Measurements from ENCODE around the gene ELL. TPM values are rescaled to one million over a fixed set of nuclear protein-coding genes. Genes with fewer than 3 reads are reported as not detected.

The ELL gene
- total RNA-seq, 6 experiments from 2014 or later = 15.7 to 17.8 (median 16.4) TPM

- peaks cover 10% of the 10 kb centered on the region for H3K36me3 Mint-ChIP-seq (ENCODE audit: low read depth)
- H3K4me1 Mint-ChIP-seq (ENCODE audit: low read depth) = peaks cover 14% of the 10 kb centered on the region
- DNase-seq = no peak
- H3K4me3 Mint-ChIP-seq = peak overlapping the region; percentile 91
- no peaks in the 10 kb centered on the region for H3K9me3 Mint-ChIP-seq
- TF ChIP-seq, protein P1, sequence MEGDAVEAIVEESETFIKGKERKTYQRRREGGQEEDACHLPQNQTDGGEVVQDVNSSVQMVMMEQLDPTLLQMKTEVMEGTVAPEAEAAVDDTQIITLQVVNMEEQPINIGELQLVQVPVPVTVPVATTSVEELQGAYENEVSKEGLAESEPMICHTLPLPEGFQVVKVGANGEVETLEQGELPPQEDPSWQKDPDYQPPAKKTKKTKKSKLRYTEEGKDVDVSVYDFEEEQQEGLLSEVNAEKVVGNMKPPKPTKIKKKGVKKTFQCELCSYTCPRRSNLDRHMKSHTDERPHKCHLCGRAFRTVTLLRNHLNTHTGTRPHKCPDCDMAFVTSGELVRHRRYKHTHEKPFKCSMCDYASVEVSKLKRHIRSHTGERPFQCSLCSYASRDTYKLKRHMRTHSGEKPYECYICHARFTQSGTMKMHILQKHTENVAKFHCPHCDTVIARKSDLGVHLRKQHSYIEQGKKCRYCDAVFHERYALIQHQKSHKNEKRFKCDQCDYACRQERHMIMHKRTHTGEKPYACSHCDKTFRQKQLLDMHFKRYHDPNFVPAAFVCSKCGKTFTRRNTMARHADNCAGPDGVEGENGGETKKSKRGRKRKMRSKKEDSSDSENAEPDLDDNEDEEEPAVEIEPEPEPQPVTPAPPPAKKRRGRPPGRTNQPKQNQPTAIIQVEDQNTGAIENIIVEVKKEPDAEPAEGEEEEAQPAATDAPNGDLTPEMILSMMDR (IDR thresholded peaks at IDR 0.05) = no peak
- H3K27me3 Mint-ChIP-seq (ENCODE audit: insufficient read depth) = no peaks in the 10 kb centered on the region; the same call in 1 of the 2 replicates
- H3K27ac Mint-ChIP-seq = peak overlapping the region; percentile 82
These were observed 36.7 kb upstream of the ELL start for GRCh38 chr19:18558604-18559003.

DNA sequence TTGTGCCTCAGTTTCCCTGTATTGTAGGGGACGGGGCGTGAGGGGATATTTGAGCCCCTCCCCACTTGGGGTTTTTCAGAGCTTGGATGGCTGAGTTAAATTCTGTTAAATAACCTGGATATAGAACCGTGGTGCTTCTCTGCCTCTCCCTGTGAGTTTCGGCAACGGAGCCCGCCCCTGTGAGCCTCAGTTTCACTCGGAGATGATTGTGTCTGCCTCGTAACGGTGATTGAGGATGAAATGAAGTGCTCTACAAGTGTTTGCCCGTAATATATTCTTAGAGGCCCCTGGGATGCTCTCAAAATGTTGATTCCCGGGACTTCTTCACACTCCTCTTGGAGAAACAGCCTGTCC lies 36.3 kb upstream of the ELL start:
- Mint-ChIP-seq H3K27ac (peak overlapping the region; percentile 82), H3K27me3 (ENCODE audit: insufficient read depth) (no peaks in the 10 kb centered on the region; the same call in 1 of the 2 replicates), H3K4me1 (ENCODE audit: low read depth) (peaks cover 14% of the 10 kb centered on the region), H3K9me3 (no peaks in the 10 kb centered on the region), H3K36me3 (ENCODE audit: low read depth) (peaks cover 10% of the 10 kb centered on the region), H3K4me3 (peak overlapping the region; percentile 91)
- TF ChIP-seq, protein P1 (IDR thresholded peaks at IDR 0.05) = no peak
- DNase-seq = no peak

GRCh38 chr19:18557411-18558201 lies 35.7 kb upstream of the ELL start, which contains the start of gene KXD1:
Gene KXD1 (plus strand): TSS chr19:18557870. CDS start chr19:18562057, 4,187 bp downstream.
- Mint-ChIP-seq H3K4me3 (peak within 1 kb of the TSS; percentile 91), H3K27me3 (ENCODE audit: insufficient read depth) (no peaks in the 10 kb centered on the region; the same call in 1 of the 2 replicates), H3K27ac (peak within 1 kb of the TSS; percentile 86), H3K9me3 (no peaks in the 10 kb centered on the region), H3K36me3 (ENCODE audit: low read depth) (peaks cover 7% of the 10 kb centered on the region; the same call in 1 of the 2 replicates), H3K4me1 (ENCODE audit: low read depth) (peaks cover 14% of the 10 kb centered on the region)
- TF ChIP-seq, protein P1 (IDR thresholded peaks at IDR 0.05) = no peak
- DNase-seq = peak; percentile 98

DNA sequence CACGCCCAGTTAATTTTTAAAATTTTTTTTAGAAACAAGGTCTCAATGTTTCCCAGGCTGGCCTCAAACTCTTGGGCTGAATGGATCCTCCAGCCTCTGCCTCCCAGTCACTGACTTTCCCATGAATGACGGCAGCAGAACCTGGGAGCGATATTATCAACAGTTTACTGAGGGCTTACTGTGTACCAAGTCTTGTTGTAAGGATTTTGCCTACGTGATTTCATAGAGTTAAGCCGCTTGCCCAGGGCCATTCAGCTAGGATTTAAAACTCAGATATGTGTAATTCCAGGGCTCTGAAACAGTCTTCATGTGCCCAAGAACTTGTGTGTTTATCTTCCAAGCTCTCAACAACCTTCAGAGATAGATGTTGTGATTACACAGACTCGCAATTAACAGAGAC lies 29.8 kb upstream of the ELL start:
- TF ChIP-seq, protein P1 (IDR thresholded peaks at IDR 0.05) = no peak
- H3K4me1 Mint-ChIP-seq (ENCODE audit: low read depth) = no peaks in the 10 kb centered on the region
- H3K27me3 Mint-ChIP-seq (ENCODE audit: insufficient read depth) = peaks cover 2% of the 10 kb centered on the region
- H3K4me3 Mint-ChIP-seq = no peak overlapping the region
- DNase-seq = no peak
- no peaks in the 10 kb centered on the region for H3K9me3 Mint-ChIP-seq
- H3K36me3 Mint-ChIP-seq (ENCODE audit: low read depth) = no peaks in the 10 kb centered on the region
- H3K27ac Mint-ChIP-seq = no peak overlapping the region

- H3K36me3 Mint-ChIP-seq (ENCODE audit: low read depth) = peaks cover 7% of the 10 kb centered on the region; the same call in 1 of the 2 replicates
- peak overlapping the region; percentile 85 for H3K4me3 Mint-ChIP-seq
- H3K27me3 Mint-ChIP-seq (ENCODE audit: insufficient read depth) = peaks cover 3% of the 10 kb centered on the region
- no peaks in the 10 kb centered on the region for H3K9me3 Mint-ChIP-seq
- peak overlapping the region; percentile 77 for H3K27ac Mint-ChIP-seq
- peaks cover 25% of the 10 kb centered on the region for H3K4me1 Mint-ChIP-seq (ENCODE audit: low read depth)
- TF ChIP-seq, protein P1 (IDR thresholded peaks at IDR 0.05) = no peak
- DNase-seq = peak; percentile 52
These were observed 22.1 kb upstream of the ELL start for GRCh38 chr19:18543814-18544475.
